GM12878 (cell line): ENCODE measurements around the gene GJD2.

Source experiments
- EZH2 ChIP-seq: IDR thresholded peaks from 2 replicates; pipeline ENCODE4 v1.6.1; 2012; ENCODE audit warnings: low read depth, mild to moderate bottlenecking, control low read depth, inconsistent platforms, low read length, borderline replicate concordance; ENCODE audit not compliant: control insufficient read depth
- MYC ChIP-seq: IDR thresholded peaks from 2 replicates; pipeline ENCODE4 v1.6.1; 2011; ENCODE audit warnings: mild to moderate bottlenecking, low read length, moderate library complexity, inconsistent platforms; ENCODE audit not compliant: insufficient read depth, insufficient replicate concordance, insufficient read length, severe bottlenecking
- NRF1 ChIP-seq: conservative IDR thresholded peaks from 2 replicates; pipeline ENCODE4 v1.6.1; 2011; ENCODE audit warnings: mild to moderate bottlenecking, low read depth, low read length, improper control_type of control experiment
- POLR2AphosphoS5 ChIP-seq: IDR thresholded peaks from 2 replicates; pipeline ENCODE4 v1.6.1; 2011; ENCODE audit warnings: mild to moderate bottlenecking, low read length, inconsistent platforms
- RCOR1 ChIP-seq: conservative IDR thresholded peaks from 2 replicates; pipeline ENCODE4 v1.6.1; 2012; ENCODE audit warnings: low read depth, low read length, improper control_type of control experiment
- SRF ChIP-seq, 2 experiments: IDR thresholded peaks; 2 replicates each; pipeline ENCODE4 v1.6.1; 2011; ENCODE audit warnings: low read depth in 2 of 2, low read length in 2 of 2, mild to moderate bottlenecking in 1 of 2, moderate library complexity in 1 of 2
- TARDBP ChIP-seq: IDR thresholded peaks from 2 replicates; pipeline ENCODE4 v1.6.1; 2016; ENCODE audit warnings: borderline replicate concordance
- TF ChIP-seq, protein P1 (sequence below): IDR thresholded peaks from 2 replicates; pipeline ENCODE4 v1.6.1; 2011; ENCODE audit warnings: low read depth, mild to moderate bottlenecking, low read length, moderate library complexity, borderline replicate concordance; ENCODE audit errors: extremely low read depth
- TF ChIP-seq, protein P2 (sequence below), 3 experiments: IDR thresholded peaks in 2 of 3; conservative IDR thresholded peaks in 1 of 3; 2 replicates each; pipeline ENCODE4 v1.5.1; 2011; ENCODE audit warnings: low read depth in 3 of 3, low read length in 3 of 3, mild to moderate bottlenecking in 3 of 3, control low read depth in 2 of 3, moderate library complexity in 2 of 3, inconsistent platforms in 1 of 3, mixed read lengths in 1 of 3; ENCODE audit not compliant: control insufficient read depth in 2 of 3, insufficient read depth in 1 of 3; ENCODE audit errors: extremely low read depth in 1 of 3

DNA sequence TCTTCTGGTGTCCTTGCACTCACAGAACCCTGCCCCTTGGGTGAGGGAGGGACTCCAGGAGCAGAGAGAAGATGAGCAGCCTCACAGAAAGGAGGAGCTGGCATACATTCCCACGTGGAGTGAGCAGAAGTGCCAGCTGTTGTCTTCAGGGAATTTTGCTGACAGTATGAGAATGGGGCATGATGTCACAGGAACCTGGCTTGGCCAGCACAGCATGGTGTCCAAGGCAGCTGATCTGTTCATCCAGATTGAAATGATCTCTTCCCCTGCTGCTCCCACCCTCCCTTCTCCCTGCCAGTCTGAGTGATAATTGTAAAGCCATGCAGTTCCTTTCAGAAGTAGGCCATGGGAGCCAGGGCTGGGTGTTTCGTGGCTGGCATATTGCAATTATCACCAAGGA lies 53.3 kb downstream of the GJD2 start:
- TF ChIP-seq POLR2AphosphoS5 (no peak), MYC (no peak), NRF1 (no peak), SRF (IDR thresholded peaks at IDR 0.05; ENCODE audit: low read depth in 2 of 2, low read length in 2 of 2) (no peak), TARDBP (no peak), RCOR1 (no peak), EZH2 (no peak)
- TF ChIP-seq, protein P1, sequence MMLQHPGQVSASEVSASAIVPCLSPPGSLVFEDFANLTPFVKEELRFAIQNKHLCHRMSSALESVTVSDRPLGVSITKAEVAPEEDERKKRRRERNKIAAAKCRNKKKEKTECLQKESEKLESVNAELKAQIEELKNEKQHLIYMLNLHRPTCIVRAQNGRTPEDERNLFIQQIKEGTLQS: no peak
- TF ChIP-seq, protein P2, sequence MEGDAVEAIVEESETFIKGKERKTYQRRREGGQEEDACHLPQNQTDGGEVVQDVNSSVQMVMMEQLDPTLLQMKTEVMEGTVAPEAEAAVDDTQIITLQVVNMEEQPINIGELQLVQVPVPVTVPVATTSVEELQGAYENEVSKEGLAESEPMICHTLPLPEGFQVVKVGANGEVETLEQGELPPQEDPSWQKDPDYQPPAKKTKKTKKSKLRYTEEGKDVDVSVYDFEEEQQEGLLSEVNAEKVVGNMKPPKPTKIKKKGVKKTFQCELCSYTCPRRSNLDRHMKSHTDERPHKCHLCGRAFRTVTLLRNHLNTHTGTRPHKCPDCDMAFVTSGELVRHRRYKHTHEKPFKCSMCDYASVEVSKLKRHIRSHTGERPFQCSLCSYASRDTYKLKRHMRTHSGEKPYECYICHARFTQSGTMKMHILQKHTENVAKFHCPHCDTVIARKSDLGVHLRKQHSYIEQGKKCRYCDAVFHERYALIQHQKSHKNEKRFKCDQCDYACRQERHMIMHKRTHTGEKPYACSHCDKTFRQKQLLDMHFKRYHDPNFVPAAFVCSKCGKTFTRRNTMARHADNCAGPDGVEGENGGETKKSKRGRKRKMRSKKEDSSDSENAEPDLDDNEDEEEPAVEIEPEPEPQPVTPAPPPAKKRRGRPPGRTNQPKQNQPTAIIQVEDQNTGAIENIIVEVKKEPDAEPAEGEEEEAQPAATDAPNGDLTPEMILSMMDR (IDR thresholded peaks at IDR 0.05 in 2 of 3, conservative IDR thresholded peaks at IDR 0.05 in 1 of 3; ENCODE audit: control insufficient read depth in 2 of 3, extremely low read depth in 1 of 3, insufficient read depth in 1 of 3, low read depth in 3 of 3, low read length in 3 of 3): no peak
